ENCODE results near the gene EFCAB7. TPM values are rescaled to one million over a fixed set of nuclear protein-coding genes. Genes with fewer than 3 reads are reported as not detected.

Gene EFCAB7
- total and polyA plus RNA-seq, 10 donors: 2.9 to 8.2 (median 6.0) TPM

- H3K4me3 ChIP-seq: no peak overlapping the region
- DNase-seq: no peak
- 58 to 82% (median 74%) methylated on average over 3 of the region's 3 CpGs for WGBS, 5 donors
- TF ChIP-seq POLR2AphosphoS5 (IDR thresholded peaks at IDR 0.05) (no peak), CTCF (IDR thresholded peaks at IDR 0.05 in 8 of 11, conservative IDR thresholded peaks at IDR 0.05 in 3 of 11) (no peak), POLR2A (IDR thresholded peaks at IDR 0.05) (no peak)
- H3K9me3 ChIP-seq: no peaks in the 10 kb centered on the region
- H3K4me1 ChIP-seq: peaks cover 0 to under 1% (median 0%) of the 10 kb centered on the region in 6 donors
- H3K27me3 ChIP-seq (replicated peaks in 1 of 7): no peaks in the 10 kb centered on the region
- no peak overlapping the region for H3K27ac ChIP-seq
- H3K36me3 ChIP-seq: peaks cover 0 to 5% (median 0%) of the 10 kb centered on the region in 6 donors
- intact Hi-C loops (cut with DNase I; ENCODE audit: low total_unique reads): no loop called here
Measured at GRCh38 chr1:63601061-63601460, 77.7 kb downstream of the EFCAB7 start.

- Histone ChIP-seq H3K27ac (no peak overlapping the region), H3K27me3 (replicated peaks in 1 of 7) (no peaks in the 10 kb centered on the region), H3K9me3 (no peaks in the 10 kb centered on the region), H3K4me1 (no peaks in the 10 kb centered on the region), H3K36me3 (peaks cover 0 to 5% (median 0%) of the 10 kb centered on the region in 6 donors), H3K4me3 (no peak overlapping the region)
- 81 to 99% (median 96%) methylated on average over 4 of the region's 4 CpGs for WGBS, 5 donors
- no peak for TF ChIP-seq CTCF (IDR thresholded peaks at IDR 0.05 in 8 of 11, conservative IDR thresholded peaks at IDR 0.05 in 3 of 11)
- no peak for TF ChIP-seq POLR2A (IDR thresholded peaks at IDR 0.05)
- no peak for TF ChIP-seq POLR2AphosphoS5 (IDR thresholded peaks at IDR 0.05)
- DNase-seq: no peak
- intact Hi-C loops (cut with DNase I; ENCODE audit: low total_unique reads): no loop called here
Measured at GRCh38 chr1:63601463-63601862, 78.1 kb downstream of the EFCAB7 start.

- peaks cover 0 to 5% (median 0%) of the 10 kb centered on the region in 6 donors for H3K36me3 ChIP-seq
- no peaks in the 10 kb centered on the region for H3K27me3 ChIP-seq (replicated peaks in 1 of 7)
- TF ChIP-seq POLR2A (IDR thresholded peaks at IDR 0.05) (no peak), CTCF (IDR thresholded peaks at IDR 0.05 in 8 of 11, conservative IDR thresholded peaks at IDR 0.05 in 3 of 11) (no peak), POLR2AphosphoS5 (IDR thresholded peaks at IDR 0.05) (no peak)
- no peak overlapping the region for H3K27ac ChIP-seq
- 94 to 100% (median 98%) methylated on average over 1 of the region's 1 CpG for WGBS, 5 donors
- H3K9me3 ChIP-seq: no peaks in the 10 kb centered on the region
- H3K4me3 ChIP-seq: no peak overlapping the region
- H3K4me1 ChIP-seq: no peaks in the 10 kb centered on the region
- DNase-seq: no peak
- intact Hi-C loops (cut with DNase I; ENCODE audit: low total_unique reads): no loop called here
Measured at GRCh38 chr1:63601912-63602311, 78.6 kb downstream of the EFCAB7 start.

GRCh38 chr1:63602629-63603028 is 79.3 kb downstream of the EFCAB7 start:
- no peaks in the 10 kb centered on the region for H3K27me3 ChIP-seq (replicated peaks in 1 of 7)
- TF ChIP-seq POLR2A (IDR thresholded peaks at IDR 0.05) (no peak), CTCF (IDR thresholded peaks at IDR 0.05 in 8 of 11, conservative IDR thresholded peaks at IDR 0.05 in 3 of 11) (no peak), POLR2AphosphoS5 (IDR thresholded peaks at IDR 0.05) (no peak)
- H3K9me3 ChIP-seq: no peaks in the 10 kb centered on the region
- H3K4me1 ChIP-seq: no peaks in the 10 kb centered on the region
- DNase-seq: no peak
- H3K36me3 ChIP-seq: peaks cover 0 to 5% (median 0%) of the 10 kb centered on the region in 6 donors
- intact Hi-C loops (cut with DNase I; ENCODE audit: low total_unique reads): no loop called here
- H3K27ac ChIP-seq: no peak overlapping the region
- H3K4me3 ChIP-seq: no peak overlapping the region
- WGBS, 5 donors: 77 to 95% (median 84%) methylated on average over 5 of the region's 5 CpGs
